Activated gamma-delta T cell treated with Interleukin-2 at 50 U/mL for 16 hours (primary cell): ENCODE measurements around the gene MUC13.

Experiments used
- DNase-seq: peaks from one replicate; pipeline ENCODE4 v3.0.0-alpha.2; 2020

The MUC13 gene

DNA sequence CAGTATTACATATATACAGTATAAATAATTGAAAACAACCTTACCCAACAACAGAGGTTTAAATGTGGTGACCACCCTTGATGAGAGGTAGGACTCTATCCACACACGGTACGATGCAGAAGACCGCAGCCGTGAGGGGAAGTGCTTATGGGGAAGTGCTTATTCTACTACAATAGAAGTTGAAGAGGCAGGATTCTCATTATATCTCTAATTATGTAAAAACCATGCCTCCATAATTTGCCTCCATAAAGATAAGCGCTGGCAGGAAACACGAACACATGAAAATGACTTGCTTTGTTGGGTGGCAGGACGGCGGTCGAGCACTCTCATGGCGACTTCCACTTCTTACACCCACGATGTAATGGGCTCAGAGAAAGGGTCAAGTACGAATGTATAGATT is 7.2 kb upstream of the MUC13 start:
- no peak for DNase-seq

DNA sequence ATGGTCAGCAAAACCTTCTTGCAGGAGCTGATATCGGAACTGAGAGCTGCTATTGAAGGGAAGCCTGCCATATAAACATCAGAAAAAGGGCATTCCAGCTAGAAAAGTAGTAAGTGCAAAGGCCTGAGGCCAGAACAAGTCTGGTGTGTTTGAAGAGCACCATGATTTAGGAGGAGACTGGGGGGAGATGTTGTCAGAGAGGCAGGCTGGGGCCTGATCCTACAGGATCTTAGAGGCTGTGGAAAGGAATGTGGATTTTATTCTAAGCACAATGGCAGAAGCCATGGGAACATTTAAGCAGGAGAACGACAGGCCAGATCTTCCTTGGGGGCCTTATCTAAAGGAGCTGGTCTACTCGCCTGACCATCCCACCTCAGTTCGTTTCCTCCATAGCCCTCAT is 5.1 kb upstream of the MUC13 start:
- no peak for DNase-seq

DNA sequence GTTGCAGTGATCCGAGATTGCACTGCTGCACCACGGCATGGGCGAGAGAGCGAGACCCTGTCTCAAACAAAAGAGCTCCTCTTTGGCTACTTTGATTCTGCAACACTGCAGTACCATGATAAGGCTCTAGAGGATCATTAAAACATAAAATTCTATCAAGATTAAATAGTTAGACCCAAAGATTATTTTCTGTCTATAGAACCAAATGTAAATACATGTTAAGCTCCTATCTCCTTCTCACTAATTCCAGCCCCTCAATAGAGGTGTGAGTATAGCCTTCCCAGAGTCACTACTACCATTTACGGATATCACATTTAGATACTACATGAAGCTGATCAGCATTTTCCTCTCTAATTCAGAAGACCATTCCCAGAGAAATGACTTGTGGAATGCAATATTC is 4.3 kb upstream of the MUC13 start:
- no peak for DNase-seq

DNA sequence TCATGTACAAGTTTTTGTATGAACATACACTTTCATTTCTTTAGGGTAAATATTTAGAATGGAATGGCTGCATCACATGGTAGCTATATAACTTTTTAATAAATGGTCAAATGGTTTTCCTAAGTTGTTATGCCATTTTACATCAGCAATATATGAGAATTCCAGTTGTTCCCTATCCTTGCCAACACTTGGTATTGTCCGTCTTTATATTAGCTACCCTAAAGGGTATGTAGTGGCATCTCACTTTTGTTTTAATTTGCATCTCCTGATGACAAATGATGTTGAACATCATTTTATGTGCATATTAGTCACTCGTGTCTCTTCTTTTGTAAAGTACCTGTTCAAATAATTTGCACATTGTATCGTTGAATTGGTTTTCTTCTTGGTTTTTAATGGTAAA is 2.5 kb upstream of the MUC13 start:
- no peak for DNase-seq

DNA sequence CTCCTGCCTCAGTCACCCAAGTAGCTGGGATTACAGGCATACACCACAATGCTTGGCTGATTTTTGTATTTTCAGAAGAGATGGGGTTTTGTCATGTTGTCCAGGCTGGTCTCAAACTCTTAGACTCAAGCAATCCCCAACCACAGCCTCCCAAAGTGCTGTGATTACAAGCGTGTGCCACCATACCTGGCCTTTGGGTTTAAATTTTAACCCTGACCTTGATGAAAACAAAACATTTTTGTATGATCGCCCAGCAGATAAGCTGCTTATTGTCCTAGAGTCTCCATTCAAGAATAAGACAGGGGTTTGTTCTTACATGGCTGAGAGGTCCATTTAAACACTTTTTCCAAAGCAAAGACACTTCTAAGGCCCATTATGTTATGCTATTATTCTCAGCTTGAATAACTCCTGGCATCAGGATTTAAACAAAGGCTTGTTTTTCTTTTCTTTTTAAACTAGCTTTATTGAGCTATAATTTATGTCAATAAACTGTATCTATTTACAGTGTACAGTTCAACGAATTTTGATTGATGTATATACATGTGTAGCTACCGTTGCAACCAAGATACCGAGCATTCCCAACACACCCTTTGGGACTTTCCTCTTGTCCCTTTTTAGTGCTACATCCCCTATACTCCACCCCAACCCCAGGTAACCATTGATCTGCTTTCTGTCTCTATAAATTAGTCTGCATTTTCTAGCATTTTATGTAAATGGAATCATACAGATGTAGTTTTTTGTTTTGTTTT is 1.4 kb upstream of the MUC13 start:
- DNase-seq = no peak

DNA sequence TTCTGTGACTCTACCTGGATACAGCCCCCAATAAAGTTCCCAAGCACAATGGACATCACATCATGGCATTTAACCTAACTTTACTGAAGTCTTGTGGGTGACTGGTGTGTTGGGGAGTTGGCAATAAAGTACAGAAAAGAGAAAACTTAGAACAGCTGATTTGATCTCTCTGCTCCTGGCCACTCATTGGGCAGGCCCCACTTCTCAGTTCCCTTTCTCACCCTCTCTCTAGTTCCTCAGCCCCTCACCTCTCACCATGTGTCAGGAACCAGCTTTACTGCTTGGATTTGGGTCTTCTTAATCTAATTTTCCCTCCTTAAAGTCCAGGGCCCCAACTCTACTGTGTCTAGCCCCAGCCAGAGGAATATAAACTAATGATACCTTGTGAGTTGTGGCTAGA is 713 bp upstream of the MUC13 start:
- DNase-seq = no peak

DNA sequence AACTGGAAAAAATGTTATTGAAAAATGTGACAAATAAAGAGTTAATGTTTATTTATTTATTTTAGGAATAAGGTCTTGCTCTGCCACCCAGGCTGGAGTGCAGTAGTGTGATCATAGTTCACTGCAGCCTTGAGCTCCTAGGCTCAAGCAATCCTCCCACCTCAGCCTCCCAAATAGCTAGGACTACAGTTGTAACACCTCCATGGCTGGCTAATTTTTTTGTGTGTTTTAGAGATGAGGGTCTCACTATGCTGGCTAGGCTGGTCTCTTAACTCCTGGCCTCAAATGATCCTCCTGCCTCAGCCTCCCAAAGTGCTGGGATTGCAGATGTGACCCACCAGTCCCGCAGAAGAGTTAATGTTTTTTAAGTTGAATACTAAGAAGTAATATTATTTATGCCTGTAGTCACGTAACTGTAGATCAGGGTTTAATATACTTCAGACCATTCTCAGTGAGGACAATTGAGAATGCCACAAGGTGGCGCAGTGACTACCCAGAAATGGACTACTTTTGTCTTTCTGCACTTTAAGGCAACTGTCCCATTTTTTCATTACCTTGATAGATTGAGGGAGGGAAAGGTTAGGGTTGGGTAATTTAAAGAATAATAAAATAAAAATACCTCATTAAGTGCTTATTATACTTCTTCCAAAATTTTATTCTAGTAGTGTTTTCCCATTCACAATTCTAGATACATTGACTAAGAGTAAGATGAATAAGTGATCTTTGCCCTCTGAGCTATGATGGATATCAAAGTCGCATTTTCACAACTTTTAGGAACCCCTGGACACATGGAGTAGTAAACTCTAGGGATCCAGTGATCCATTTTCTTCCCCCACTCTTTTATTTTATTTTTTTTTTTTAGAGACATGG is 6.0 kb downstream of the MUC13 start:
- peak; percentile 56 for DNase-seq

DNA sequence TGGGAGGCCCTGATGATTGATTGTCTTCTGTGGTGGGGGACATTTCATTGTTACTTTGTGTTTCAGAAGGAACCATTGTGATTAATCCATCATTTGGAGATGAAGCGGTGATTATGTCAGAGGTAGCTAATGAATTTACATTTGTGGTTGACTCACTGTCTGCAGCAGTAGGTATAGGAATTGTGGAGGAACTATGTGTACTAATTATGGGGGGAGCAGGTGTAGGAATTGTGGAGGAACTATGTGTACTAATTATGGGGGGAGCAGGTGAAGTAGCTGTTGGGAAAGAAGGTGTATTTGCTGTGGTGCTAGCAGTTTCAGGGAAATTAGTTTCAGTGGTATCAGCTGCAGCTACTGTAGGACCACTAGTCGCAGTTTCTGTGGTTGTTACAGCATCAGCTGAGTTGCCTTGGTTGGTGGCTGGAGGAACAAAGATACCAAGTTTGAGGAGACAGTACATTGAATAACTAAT is 6.9 kb downstream of the MUC13 start:
- DNase-seq = no peak

DNA sequence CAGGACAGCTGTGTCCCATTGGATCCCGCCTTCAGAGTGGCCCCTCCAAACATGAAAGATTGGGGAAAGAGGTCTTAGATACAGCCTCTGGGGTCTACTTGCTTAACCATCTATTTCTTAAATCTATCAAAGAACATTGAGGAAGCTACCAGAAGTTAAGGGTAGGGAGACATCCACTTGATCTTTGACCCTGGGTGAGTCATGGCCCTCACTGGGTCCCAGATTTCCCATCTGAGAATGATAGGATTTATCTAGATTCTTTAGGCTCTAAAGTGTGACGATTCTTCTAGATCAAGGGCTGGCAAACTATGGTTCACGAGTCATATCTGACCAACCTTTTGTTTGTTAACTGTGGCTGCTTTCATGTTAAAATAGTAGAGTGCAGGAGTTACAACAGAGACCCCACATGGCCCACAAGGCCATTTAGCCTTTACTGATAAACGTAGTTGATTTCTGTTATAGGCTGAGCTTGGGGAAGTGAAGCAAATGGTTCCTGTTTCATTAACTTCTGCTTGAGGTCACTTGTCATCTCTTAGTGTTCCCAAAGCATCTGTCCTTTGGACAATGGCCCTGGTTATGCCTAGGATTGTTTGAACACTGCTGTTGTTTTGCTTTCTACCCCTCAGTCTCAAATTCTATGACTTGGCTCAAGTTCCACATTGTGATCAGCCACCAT is 8.0 kb downstream of the MUC13 start:
- DNase-seq = no peak

DNA sequence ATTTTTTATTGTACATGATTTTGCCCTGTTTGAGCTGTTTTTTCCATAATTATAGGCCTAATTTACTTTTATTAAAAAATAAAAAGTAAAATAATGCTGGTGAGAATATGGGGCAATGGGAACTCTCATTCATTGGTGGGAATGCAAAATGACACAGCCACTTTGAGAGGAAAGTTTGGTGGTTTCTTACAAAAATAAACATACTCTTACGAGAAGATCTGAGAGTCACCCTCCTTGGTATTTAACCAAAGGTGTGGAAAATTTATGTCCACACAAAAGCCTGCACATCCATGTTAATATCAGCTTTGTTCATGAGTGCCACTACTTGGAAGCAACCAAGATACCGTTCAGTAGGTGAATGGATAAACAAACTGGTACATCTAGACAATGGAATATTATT is 9.8 kb downstream of the MUC13 start:
- no peak for DNase-seq

DNA sequence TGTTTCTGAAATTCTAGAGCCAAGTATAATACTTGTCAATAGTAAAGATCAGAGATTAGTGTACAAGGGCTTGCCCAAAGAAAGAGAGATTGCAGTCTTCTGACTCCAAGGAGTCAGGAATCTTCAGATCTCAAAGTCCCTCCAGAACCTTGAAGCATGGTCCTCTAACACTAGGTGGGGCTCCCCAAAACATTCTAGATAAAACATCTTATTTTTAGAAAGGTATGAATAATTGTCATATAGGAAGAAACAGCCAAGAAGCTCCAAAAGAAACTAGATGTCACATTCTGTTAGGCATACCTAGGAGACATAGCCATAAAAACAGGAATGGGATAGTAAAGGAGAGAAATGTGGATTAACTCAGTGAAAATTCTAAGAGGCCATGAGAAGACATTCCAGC is 10.7 kb downstream of the MUC13 start:
- DNase-seq = no peak

DNA sequence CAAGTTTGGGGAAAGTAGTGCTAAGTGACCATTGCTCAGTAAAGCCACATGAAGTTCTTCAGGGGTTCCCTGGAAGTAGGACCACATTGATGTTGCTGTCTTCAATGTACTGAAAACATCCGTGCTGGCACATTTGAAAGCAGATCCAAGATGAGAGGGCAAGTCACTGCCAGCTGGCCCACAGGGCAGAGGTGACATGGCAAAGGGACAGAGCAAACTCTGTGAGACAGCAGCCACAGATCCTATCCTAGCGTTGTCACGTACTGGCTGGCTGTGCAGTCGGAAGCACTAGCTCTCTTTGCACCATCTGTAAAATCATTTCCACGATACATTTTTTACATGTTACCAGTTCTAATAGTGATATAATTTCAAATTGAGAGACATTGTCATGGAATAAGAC is 13.8 kb downstream of the MUC13 start:
- no peak for DNase-seq

DNA sequence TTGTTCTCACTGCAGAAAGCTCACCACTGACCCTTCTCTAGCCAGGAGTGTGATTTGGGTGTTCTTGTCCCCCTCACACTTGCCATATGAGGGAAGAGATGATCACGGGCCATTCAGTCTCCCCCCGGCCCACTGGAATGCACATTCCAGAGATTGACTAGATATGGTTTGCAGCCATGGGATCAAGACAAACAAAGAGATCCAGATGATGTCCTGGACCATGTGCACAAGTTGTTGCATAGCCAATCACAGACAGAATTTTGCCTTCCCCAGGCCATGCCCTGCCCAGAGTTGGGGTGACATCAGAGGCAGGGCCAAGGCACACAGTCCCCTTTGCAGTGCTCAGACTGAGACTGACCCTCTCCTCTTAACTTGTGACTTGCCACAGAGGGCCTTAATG is 14.8 kb downstream of the MUC13 start:
- no peak for DNase-seq

DNA sequence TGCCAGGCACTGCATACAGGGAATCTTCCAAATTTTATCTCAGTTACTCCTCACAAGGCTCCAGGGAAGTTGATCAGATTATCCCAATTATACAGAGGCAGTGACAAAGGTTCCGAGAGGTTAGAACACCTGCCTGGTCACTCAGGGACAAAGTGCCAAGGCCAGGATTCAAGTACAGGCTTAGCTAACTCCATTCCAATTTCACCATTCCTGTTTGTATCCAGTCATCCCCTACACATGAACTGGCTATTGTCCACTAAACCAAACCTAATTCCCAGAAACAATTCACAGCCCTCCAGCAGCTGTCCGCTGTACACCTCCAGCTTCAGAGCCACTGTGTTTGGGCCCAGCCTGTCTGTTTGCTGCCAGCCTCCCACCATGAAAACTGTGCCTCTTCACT is 16.0 kb downstream of the MUC13 start:
- DNase-seq = no peak

DNA sequence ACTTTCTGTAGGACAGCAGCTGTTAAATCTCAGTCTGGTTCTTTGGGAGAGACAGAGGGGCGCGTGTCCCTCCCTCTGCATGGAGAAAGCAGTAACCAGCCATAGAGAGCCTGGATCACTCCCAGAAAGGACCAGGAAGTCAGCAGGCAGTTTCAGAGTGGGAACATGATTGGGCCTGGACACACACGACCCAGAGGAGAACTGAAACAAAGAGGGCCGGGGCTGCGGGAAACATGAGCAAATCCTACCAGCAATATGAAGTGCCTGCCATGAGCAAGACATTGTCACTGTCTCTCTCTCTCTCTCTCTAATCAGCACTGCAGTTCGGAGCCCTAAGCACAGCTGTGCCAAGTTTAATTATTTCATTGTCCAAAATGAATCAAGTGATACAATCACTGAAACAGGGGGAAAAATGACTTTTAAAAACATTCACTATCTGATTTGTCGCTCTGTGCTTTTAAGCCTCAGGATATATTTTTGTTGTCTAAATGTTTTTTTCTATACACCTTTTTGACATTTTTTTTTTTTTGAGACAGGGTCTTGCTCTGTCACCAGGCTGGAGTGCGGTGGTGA is 17.6 kb downstream of the MUC13 start:
- DNase-seq = no peak

DNA sequence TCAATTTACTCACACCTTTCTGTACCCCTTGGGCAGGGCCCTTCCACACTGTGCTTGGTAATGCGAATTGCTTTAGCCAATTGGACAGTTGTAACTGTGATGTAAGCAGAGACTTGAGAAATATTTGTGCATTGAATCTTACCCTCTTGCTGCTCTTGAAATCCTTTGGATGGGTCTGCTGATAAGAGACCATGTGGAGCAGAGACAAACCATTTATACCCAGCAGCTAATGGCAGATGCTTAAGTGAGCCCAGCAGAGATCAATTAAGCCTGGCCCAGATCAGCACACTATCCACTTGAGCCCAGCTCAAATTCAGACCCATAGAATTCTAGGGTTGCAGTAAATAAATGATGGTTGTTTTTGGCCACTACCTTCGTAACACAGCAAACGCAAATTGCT is 19.3 kb downstream of the MUC13 start:
- no peak for DNase-seq

DNA sequence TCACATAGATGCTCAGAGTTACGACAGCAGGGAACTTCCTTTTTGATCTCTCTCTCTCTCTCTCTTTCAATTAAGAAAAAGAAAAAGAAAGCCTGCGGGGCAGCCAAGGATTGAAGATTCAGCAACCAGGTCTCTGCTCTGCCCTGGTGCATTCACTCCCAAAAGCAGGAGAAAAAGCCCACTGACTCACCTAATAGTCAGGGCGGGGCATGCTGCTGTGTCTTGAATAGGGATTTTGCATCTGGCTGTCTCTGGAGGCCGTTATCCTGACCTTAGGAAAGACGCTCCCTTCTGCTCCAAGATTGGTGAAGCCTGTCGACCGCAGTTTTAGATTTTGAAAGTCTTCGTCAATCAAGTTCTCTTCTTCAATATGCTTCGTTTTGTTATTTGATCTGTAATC is 26.6 kb downstream of the MUC13 start:
- DNase-seq = no peak

DNA sequence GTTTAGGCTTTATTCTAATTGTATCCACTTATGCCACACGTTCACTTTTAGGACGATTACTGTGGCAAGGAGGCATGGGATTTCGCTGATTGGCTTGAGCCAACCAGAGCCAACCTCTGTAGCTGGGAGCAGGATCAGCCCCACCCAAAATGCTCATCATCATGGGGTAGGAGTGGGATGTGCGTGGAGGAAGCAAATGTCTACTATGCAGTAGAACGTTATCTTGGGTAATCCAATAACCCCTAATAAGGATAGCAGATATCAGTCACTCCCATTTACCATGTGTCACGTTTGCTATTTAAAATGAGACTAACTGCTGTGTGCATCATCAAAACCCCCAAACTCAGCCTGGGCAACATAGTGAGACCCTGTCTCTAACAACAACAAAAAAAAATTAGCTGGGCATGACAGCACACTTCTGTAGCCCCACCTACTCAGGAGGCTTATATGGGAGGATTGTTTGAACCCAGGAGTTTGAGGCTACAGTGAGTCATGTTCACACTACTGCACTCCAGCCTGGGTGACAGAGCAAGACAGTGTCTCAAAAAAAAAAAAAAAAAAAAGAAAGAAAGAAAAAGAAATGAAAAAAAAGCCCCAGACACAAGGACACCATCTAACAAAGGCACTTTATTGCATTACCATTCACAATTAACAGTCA is 29.6 kb downstream of the MUC13 start:
- DNase-seq = no peak

DNA sequence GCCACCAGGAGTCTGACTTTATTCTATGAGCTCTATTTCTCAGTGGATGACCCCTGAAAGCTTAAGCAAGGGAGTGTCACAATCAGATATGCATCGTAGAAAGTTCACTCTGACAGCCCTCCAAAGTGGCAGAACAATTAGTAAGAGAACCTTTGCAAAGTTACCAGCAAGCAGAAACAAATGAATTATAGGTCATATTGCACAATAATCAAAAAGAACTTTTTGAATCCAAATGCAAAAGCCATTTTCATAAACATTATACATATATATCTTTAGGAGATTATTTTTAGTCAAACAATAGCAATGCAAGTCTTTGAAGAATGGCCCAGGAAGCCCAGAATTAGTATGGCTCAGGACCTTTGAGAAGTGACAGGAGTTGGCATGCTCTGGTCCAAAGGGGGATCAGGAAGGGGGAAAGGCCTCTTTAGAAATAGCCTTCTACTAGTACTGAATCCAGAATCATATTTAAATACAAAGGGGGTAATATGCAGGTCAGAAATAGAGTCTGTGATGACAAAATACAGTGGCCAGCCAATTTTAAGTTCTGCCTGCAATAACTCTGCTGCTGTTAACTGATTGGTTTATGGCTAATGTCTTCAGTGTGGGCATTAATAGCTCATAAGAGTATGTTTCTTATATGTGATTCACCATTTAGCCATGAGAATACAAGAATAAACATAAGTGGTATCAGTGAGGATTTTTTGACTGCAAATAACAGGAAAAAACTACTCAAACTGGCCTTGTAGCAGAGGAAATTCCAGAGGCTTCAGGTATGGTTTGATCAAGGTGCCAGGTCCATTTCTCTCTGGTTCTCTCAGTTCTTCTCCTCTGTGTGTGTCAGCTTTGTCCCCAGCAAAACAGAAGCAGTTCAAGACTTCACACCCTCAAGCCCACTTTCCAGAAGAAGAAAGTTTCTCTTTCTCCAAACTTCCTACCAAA is 30.4 kb downstream of the MUC13 start:
- DNase-seq = no peak

DNA sequence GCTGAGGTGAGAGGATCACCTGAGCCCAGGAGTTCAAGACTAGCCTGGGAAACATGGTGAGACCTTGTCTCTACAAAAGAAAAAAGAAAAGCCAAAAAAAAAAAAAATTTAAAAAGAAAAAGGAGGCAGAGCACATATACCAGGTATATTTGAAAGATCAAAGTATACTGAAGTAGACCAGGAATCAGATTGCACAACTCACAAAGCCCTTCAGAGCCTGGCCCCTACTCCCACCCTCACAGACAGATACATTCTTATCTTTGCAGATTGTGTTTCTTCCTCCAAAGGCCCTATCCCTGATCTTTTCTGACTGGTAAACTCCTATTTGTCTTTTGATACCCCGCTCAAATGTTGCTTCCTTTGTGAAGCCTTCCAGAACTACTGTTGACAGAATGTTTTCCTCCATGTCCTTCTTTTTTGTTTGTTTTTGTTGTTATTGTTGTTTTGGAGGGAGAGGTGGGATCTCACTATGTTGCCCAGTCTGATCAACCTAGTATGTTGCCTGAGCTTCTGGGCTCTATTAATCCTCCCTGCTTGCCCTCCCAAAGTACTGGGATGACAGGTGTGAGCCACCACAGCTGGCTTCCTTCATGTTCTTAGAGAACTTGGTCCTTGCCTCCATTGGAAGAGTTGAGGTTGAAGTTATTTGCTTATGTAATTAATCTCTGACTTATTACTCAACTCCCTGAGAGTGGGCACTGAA is 37.6 kb downstream of the MUC13 start:
- DNase-seq = no peak

DNA sequence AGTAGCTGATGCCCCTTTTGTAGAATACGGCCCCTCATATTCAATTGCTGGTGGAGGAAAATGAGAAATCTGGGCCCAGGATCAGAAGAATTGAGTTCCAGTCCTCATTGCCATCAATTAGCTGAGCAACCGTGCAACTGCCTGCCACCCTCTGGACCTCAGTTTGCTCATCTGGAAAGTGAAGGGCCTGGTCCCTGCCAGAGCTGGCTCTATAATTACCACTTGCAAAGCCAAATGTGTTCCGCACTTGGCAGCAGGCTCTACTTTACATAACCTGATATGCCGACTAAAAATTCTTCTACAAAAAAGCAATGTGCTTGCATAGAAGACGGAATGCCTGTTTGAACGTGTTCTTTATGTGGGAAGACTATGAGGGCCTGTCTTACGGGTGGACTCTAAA is 38.8 kb downstream of the MUC13 start:
- no peak for DNase-seq
